ENCODE data around the gene GOLGA5.
A peak's percentile ranks its signal among the peaks of the same experiment; 100 is the strongest.
"Not testable (repeated sequence)": the region's sequence is repeated elsewhere in the genome, so short reads cannot be mapped to it uniquely, and the experiment has no call there.

The GOLGA5 gene

GRCh38 chr14:92778868-92779565, 15.1 kb upstream of the GOLGA5 start:
- DNase-seq = not testable (repeated sequence)

- DNase-seq = no peak
These were observed 13.5 kb upstream of the GOLGA5 start for GRCh38 chr14:92780444-92781232.

GRCh38 chr14:92781350-92781749, 12.8 kb upstream of the GOLGA5 start:
- no peak for DNase-seq

- peak in 1 of 2 experiments; percentile 47 for DNase-seq
These were observed 10.2 kb upstream of the GOLGA5 start for GRCh38 chr14:92783813-92784431.

GRCh38 chr14:92785667-92786426, 8.3 kb upstream of the GOLGA5 start:
- no peak for DNase-seq

- DNase-seq = no peak
These were observed 7.7 kb upstream of the GOLGA5 start for GRCh38 chr14:92786427-92786756.

GRCh38 chr14:92787554-92787953, 6.6 kb upstream of the GOLGA5 start:
- DNase-seq = no peak

- no peak for DNase-seq
These were observed 4.5 kb upstream of the GOLGA5 start for GRCh38 chr14:92789457-92790089.

GRCh38 chr14:92792885-92793284, 1.2 kb upstream of the GOLGA5 start:
- DNase-seq = no peak

GRCh38 chr14:92794547-92794941, 439 bp downstream of the GOLGA5 start:
- DNase-seq = no peak

GRCh38 chr14:92794961-92795360, 856 bp downstream of the GOLGA5 start:
- no peak for DNase-seq

- no peak for DNase-seq
These were observed 4.0 kb downstream of the GOLGA5 start for GRCh38 chr14:92797935-92798653.

GRCh38 chr14:92798811-92799210, 4.7 kb downstream of the GOLGA5 start:
- DNase-seq = no peak

- no peak for DNase-seq
These were observed 5.9 kb downstream of the GOLGA5 start for GRCh38 chr14:92800012-92800411.

- DNase-seq = no peak
These were observed 6.4 kb downstream of the GOLGA5 start for GRCh38 chr14:92800525-92800924.

GRCh38 chr14:92801917-92802316, 7.8 kb downstream of the GOLGA5 start:
- DNase-seq = no peak

GRCh38 chr14:92802678-92803077, 8.6 kb downstream of the GOLGA5 start:
- DNase-seq = no peak

- no peak for DNase-seq
These were observed 19.1 kb downstream of the GOLGA5 start for GRCh38 chr14:92813201-92813600.

GRCh38 chr14:92819011-92819597, 25.0 kb downstream of the GOLGA5 start:
- DNase-seq = peak; percentile 8 to 9

GRCh38 chr14:92819680-92820535, 25.8 kb downstream of the GOLGA5 start:
- DNase-seq = not testable (repeated sequence)

GRCh38 chr14:92820536-92820840, 26.4 kb downstream of the GOLGA5 start:
- not testable (repeated sequence) for DNase-seq
